ENCODE results near the gene VASH1. TPM values are rescaled to one million over a fixed set of nuclear protein-coding genes. Genes with fewer than 3 reads are reported as not detected.

The VASH1 gene
- polyA plus RNA-seq, 1 of the 3 experiments (the other 2 are of a cell fraction), result 4.9 TPM

DNA sequence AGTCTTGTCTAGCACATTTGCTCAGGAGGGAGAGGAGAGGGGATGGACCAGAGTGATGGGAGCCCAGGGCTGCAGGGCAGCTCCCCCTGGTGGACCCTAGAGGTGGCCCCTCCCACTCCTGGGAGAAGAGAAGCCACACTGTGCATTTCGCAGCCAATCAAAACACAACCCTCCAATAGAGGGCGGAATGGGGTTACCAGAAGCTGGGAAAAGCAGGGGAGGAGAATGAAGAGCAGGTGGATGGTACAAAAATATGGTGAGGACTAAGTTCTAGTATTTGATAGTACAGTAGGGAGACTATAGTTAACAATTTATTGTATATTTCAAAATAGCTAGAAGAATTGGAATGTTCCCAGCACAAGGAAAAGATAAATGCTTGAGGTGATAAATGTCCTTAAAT, 23.6 kb downstream of the VASH1 start (continued):
- no peak for TF ChIP-seq REST (IDR thresholded peaks at IDR 0.05; ENCODE audit: low read depth, low read length)
- TF ChIP-seq, protein P1, sequence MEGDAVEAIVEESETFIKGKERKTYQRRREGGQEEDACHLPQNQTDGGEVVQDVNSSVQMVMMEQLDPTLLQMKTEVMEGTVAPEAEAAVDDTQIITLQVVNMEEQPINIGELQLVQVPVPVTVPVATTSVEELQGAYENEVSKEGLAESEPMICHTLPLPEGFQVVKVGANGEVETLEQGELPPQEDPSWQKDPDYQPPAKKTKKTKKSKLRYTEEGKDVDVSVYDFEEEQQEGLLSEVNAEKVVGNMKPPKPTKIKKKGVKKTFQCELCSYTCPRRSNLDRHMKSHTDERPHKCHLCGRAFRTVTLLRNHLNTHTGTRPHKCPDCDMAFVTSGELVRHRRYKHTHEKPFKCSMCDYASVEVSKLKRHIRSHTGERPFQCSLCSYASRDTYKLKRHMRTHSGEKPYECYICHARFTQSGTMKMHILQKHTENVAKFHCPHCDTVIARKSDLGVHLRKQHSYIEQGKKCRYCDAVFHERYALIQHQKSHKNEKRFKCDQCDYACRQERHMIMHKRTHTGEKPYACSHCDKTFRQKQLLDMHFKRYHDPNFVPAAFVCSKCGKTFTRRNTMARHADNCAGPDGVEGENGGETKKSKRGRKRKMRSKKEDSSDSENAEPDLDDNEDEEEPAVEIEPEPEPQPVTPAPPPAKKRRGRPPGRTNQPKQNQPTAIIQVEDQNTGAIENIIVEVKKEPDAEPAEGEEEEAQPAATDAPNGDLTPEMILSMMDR (IDR thresholded peaks at IDR 0.05), result peak; percentile 94

GRCh38 chr14:76786601-76787000, 25.3 kb downstream of the VASH1 start:
- 97% methylated on average over 2 of the region's 2 CpGs for WGBS (ENCODE audit: low lambda C conversion rate)
- no peak overlapping the region for H3K27ac ChIP-seq (ENCODE audit: low read depth in 2 of 2, low read length in 1 of 2)
- TF ChIP-seq REST (IDR thresholded peaks at IDR 0.05; ENCODE audit: low read depth, low read length) (no peak), JUND (IDR thresholded peaks at IDR 0.05) (no peak), USF1 (IDR thresholded peaks at IDR 0.05; ENCODE audit: borderline replicate concordance, low read depth) (no peak), TAF1 (IDR thresholded peaks at IDR 0.05; ENCODE audit: borderline replicate concordance, low read depth, low read length) (no peak), MEF2A (IDR thresholded peaks at IDR 0.05; ENCODE audit: borderline replicate concordance, low read depth) (no peak), ZBTB33 (IDR thresholded peaks at IDR 0.05; ENCODE audit: borderline replicate concordance, low read depth) (no peak), PBX3 (IDR thresholded peaks at IDR 0.05) (no peak), GABPA (IDR thresholded peaks at IDR 0.05; ENCODE audit: low read depth) (no peak), EZH2phosphoT487 (IDR thresholded peaks at IDR 0.05; ENCODE audit: borderline replicate concordance, low read depth) (no peak), FOXM1 (IDR thresholded peaks at IDR 0.05; ENCODE audit: low read depth) (no peak), NFIC (IDR thresholded peaks at IDR 0.05; ENCODE audit: borderline replicate concordance) (no peak)
- H3F3A ChIP-seq (replicated peaks; ENCODE audit: insufficient read depth), result no peaks in the 10 kb centered on the region
- ChIA-PET POLR2A (no interaction called here), CTCF (interaction anchor here (1.4 to 1.6 kb wide), 2 partner anchors 24 to 77 kb away, joined by 4 to 8 read pairs; no protein-coding TSS in a partner anchor)
- no peak overlapping the region for H3K4me2 ChIP-seq
- no peaks in the 10 kb centered on the region for H3K27me3 ChIP-seq (ENCODE audit: insufficient read depth)
- H3K9me2 ChIP-seq, result no peaks in the 10 kb centered on the region
- DNase-seq, result no peak
- H3K79me2 ChIP-seq (ENCODE audit: insufficient read depth), result no peaks in the 10 kb centered on the region
- H2AFZ ChIP-seq (ENCODE audit: low read depth), result no peak overlapping the region
- no peaks in the 10 kb centered on the region for H4K20me1 ChIP-seq (ENCODE audit: insufficient read depth)
- H3K4me1 ChIP-seq (ENCODE audit: control insufficient read depth in 1 of 2, insufficient read depth in 2 of 2, low read depth in 1 of 2, low read length in 1 of 2), result peaks cover 3 to 12% of the 10 kb centered on the region in 2 experiments; a peak in 2 of 4 replicates
- H3K4me3 ChIP-seq (ENCODE audit: low read depth in 2 of 2, low read length in 1 of 2), result no peak overlapping the region
- peaks cover 5 to 62% of the 10 kb centered on the region in 2 experiments for H3K36me3 ChIP-seq (replicated peaks in 1 of 2; ENCODE audit: control insufficient read depth in 1 of 2, insufficient read depth in 2 of 2, low read length in 1 of 2)
- no peaks in the 10 kb centered on the region for H3K9me3 ChIP-seq
- no peak overlapping the region for H3K9ac ChIP-seq

Data from SK-N-SH (cell line).